Tibial nerve (tissue), 4 donors: Measurements from ENCODE around the gene TP73. TPM values are rescaled to one million over a fixed set of nuclear protein-coding genes. Genes with fewer than 3 reads are reported as not detected.

Source experiments
- DNase-seq, 2 donors: peaks; one replicate each; pipeline ENCODE4 v3.0.0-alpha.2; 2019; ENCODE audit warnings: low spot score in 2 of 2
- H3K27ac ChIP-seq, 4 donors: fragments of 200-600 bp; sonication (generic) in 3 of 4; one replicate each; pipeline ENCODE4 v1.5.1; 2017 to 2019; ENCODE audit warnings: mild to moderate bottlenecking in 1 of 4
- H3K27me3 ChIP-seq, 2 donors: fragments of 200-600 bp; sonication (generic) in 1 of 2; one replicate each; pipeline versions ENCODE4 v1.5.1 to v1.6.0; 2017 to 2019
- H3K36me3 ChIP-seq, 3 donors: fragments of 200-600 bp; sonication (generic); one replicate each; pipeline ENCODE4 v1.5.1; 2018 to 2019
- H3K4me1 ChIP-seq, 4 donors: fragments of 200-600 bp; sonication (generic) in 3 of 4; one replicate each; pipeline ENCODE4 v1.5.1; 2017 to 2019
- H3K4me3 ChIP-seq, 4 donors: fragments of 200-600 bp; sonication (generic) in 3 of 4; one replicate each; pipeline ENCODE4 v1.5.1; 2017 to 2019; ENCODE audit warnings: mild to moderate bottlenecking in 1 of 4, moderate library complexity in 1 of 4
- H3K9me3 ChIP-seq, 4 donors: fragments of 200-600 bp; sonication (generic) in 3 of 4; one replicate each; pipeline ENCODE4 v1.5.1; 2017 to 2019
- CTCF ChIP-seq, 5 experiments: fragments of 200-600 bp in 3 of 5; fragments of 450-650 bp in 2 of 5; sonication (generic) in 3 of 5; IDR thresholded peaks; one replicate each; pipeline ENCODE4 v1.5.1; 2016 to 2019; ENCODE audit warnings: antibody characterized with exemption in 5 of 5, mild to moderate bottlenecking in 3 of 5, moderate library complexity in 2 of 5
- EP300 ChIP-seq, 2 donors: sonication (generic); formaldehyde crosslinking; IDR thresholded peaks; one replicate each; pipeline ENCODE4 v1.6.1; 2017; ENCODE audit warnings: antibody characterized with exemption in 2 of 2, mild to moderate bottlenecking in 1 of 2
- POLR2A ChIP-seq, 2 donors: fragments of 450-650 bp; IDR thresholded peaks; one replicate each; pipeline ENCODE4 v1.6.1; 2017; ENCODE audit warnings: antibody characterized with exemption in 2 of 2, mild to moderate bottlenecking in 2 of 2, moderate library complexity in 2 of 2
- WGBS, 2 donors: methylation state at CpG; one replicate each; pipeline ENCODE4 v1.1.5; 2018; 5-methylcytosine and 5-hydroxymethylcytosine counted together
- total RNA-seq, 4 donors: library from RNA; depleted of rRNA; stranded (reverse); fragments of >200 nt; gene quantifications; one replicate each; pipeline ENCODE4 v1.1.0, GENCODE V29; 2016

The TP73 gene
- total RNA-seq, 4 donors from 2014 or later: 0.30 TPM; not detected in 3

- Histone ChIP-seq H3K4me1 (peaks cover 0 to 40% (median 32%) of the 10 kb centered on the region in 4 donors), H3K9me3 (no peaks in the 10 kb centered on the region), H3K4me3 (no peak overlapping the region), H3K27ac (no peak overlapping the region), H3K27me3 (no peaks in the 10 kb centered on the region), H3K36me3 (peaks cover 0 to 51% (median 29%) of the 10 kb centered on the region in 3 donors)
- 66 to 88% methylated on average over 6 to 10 of the region's 10 CpGs for WGBS, 2 donors
- DNase-seq: no peak
- TF ChIP-seq EP300 (IDR thresholded peaks at IDR 0.05) (no peak), CTCF (IDR thresholded peaks at IDR 0.05) (no peak), POLR2A (IDR thresholded peaks at IDR 0.05) (no peak)
Observed at GRCh38 chr1:3777078-3777547, 124.8 kb downstream of the TP73 start.

GRCh38 chr1:3777647-3778589, 125.6 kb downstream of the TP73 start:
- Histone ChIP-seq H3K27ac (no peak overlapping the region), H3K27me3 (no peaks in the 10 kb centered on the region), H3K36me3 (peaks cover 0 to 60% (median 33%) of the 10 kb centered on the region in 3 donors), H3K4me1 (peaks cover 0 to 34% (median 29%) of the 10 kb centered on the region in 4 donors), H3K4me3 (no peak overlapping the region), H3K9me3 (no peaks in the 10 kb centered on the region)
- DNase-seq: no peak
- TF ChIP-seq CTCF (IDR thresholded peaks at IDR 0.05): no peak
- no peak for TF ChIP-seq EP300 (IDR thresholded peaks at IDR 0.05)
- no peak for TF ChIP-seq POLR2A (IDR thresholded peaks at IDR 0.05)
- 74 to 88% methylated on average over 13 of the region's 20 CpGs for WGBS, 2 donors

- Histone ChIP-seq H3K4me3 (no peak overlapping the region), H3K27ac (peak overlapping the region in 1 of 4 donors; percentile 24), H3K36me3 (peaks cover 0 to 68% (median 33%) of the 10 kb centered on the region in 3 donors), H3K9me3 (no peaks in the 10 kb centered on the region), H3K4me1 (peaks cover 0 to 26% (median 23%) of the 10 kb centered on the region in 4 donors), H3K27me3 (no peaks in the 10 kb centered on the region)
- no peak for TF ChIP-seq EP300 (IDR thresholded peaks at IDR 0.05)
- no peak for TF ChIP-seq CTCF (IDR thresholded peaks at IDR 0.05)
- no peak for TF ChIP-seq POLR2A (IDR thresholded peaks at IDR 0.05)
- 76 to 79% methylated on average over 9 to 13 of the region's 14 CpGs for WGBS, 2 donors
- DNase-seq: no peak
Observed at GRCh38 chr1:3778590-3779264, 126.4 kb downstream of the TP73 start.

- Histone ChIP-seq H3K27ac (no peak overlapping the region), H3K9me3 (no peaks in the 10 kb centered on the region), H3K27me3 (no peaks in the 10 kb centered on the region), H3K4me1 (peaks cover 0 to 19% (median 17%) of the 10 kb centered on the region in 4 donors), H3K4me3 (no peak overlapping the region), H3K36me3 (peaks cover 4 to 74% (median 33%) of the 10 kb centered on the region in 3 donors)
- DNase-seq: no peak
- TF ChIP-seq POLR2A (IDR thresholded peaks at IDR 0.05) (no peak), CTCF (IDR thresholded peaks at IDR 0.05) (no peak), EP300 (IDR thresholded peaks at IDR 0.05) (no peak)
- 88 to 90% methylated on average over 18 to 23 of the region's 23 CpGs for WGBS, 2 donors
Observed at GRCh38 chr1:3779265-3779911, 127.1 kb downstream of the TP73 start.
